Transverse colon (tissue), 4 donors: ENCODE results near the gene SPRR5. TPM values are rescaled to one million over a fixed set of nuclear protein-coding genes. Genes with fewer than 3 reads are reported as not detected.

ENCODE experiments used
- DNase-seq: peaks from one replicate; pipeline ENCODE4 v3.0.0-alpha.2; 2019
- H3K27ac ChIP-seq, 4 donors: fragments of 200-600 bp; sonication (generic); 2 replicates each; pipeline ENCODE4 v1.5.1; 2016 to 2018; ENCODE audit warnings: inconsistent platforms in 4 of 4
- H3K27me3 ChIP-seq: fragments of 200-600 bp; sonication (generic); 2 replicates; pipeline ENCODE4 v1.5.1; 2017; ENCODE audit warnings: inconsistent platforms
- H3K36me3 ChIP-seq, 4 donors: fragments of 200-600 bp; sonication (generic); 2 replicates each; pipeline ENCODE4 v1.5.1; 2017 to 2019; ENCODE audit warnings: inconsistent platforms in 4 of 4
- H3K4me1 ChIP-seq, 4 donors: fragments of 200-600 bp; sonication (generic); 2 replicates each; pipeline ENCODE4 v1.5.1; 2017 to 2020; ENCODE audit warnings: inconsistent platforms in 4 of 4
- H3K4me3 ChIP-seq, 4 donors: fragments of 200-600 bp; sonication (generic); 1 replicate in 1 of 4; 2 replicates in 3 of 4; pipeline versions ENCODE4 v1.5.1 to v1.6.1; 2017 to 2019; ENCODE audit warnings: inconsistent platforms in 4 of 4
- H3K9me3 ChIP-seq, 2 donors: fragments of 200-600 bp; sonication (generic); 2 replicates each; pipeline ENCODE4 v1.5.1; 2017 to 2019; ENCODE audit warnings: inconsistent platforms in 2 of 2
- CTCF ChIP-seq, 5 experiments: fragments of 200-600 bp in 3 of 5; fragments of 450-650 bp in 2 of 5; sonication (generic) in 3 of 5; IDR thresholded peaks; 1 replicate in 2 of 5; 2 replicates in 3 of 5; pipeline ENCODE4 v1.5.1; 2016 to 2017; ENCODE audit warnings: antibody characterized with exemption in 5 of 5, inconsistent platforms in 3 of 5, mild to moderate bottlenecking in 2 of 5, moderate library complexity in 1 of 5
- EP300 ChIP-seq: sonication (generic); formaldehyde crosslinking; IDR thresholded peaks from one replicate; pipeline ENCODE4 v1.6.1; 2017; ENCODE audit warnings: antibody characterized with exemption, low read depth
- POLR2A ChIP-seq: fragments of 450-650 bp; IDR thresholded peaks from one replicate; pipeline ENCODE4 v1.6.1; 2016; ENCODE audit warnings: antibody characterized with exemption, mild to moderate bottlenecking, moderate library complexity
- POLR2AphosphoS5 ChIP-seq, 3 donors: sonication (generic); formaldehyde crosslinking; IDR thresholded peaks; one replicate each; pipeline ENCODE4 v1.6.1; 2016; ENCODE audit warnings: antibody characterized with exemption in 3 of 3
- WGBS, 2 donors: methylation state at CpG; one replicate each; pipeline ENCODE4 v1.1.5; 2018; ENCODE audit warnings: low coverage in 1 of 2; 5-methylcytosine and 5-hydroxymethylcytosine counted together
- in situ Hi-C, 4 donors: fragments of 200-750 bp; cut with MboI; loops; one replicate each; pipeline versions ENCODE4 v1.15.0 to v1.15.1; 2017; ENCODE audit warnings: low sequenced_read_pairs in 3 of 4, low pct_ligation_motif_present in 1 of 4, low pct_unique_long_range_greater_than_20kb in 1 of 4
- intact Hi-C: fragments of 100-400 bp; cut with DNase I; formaldehyde crosslinking; loops from one replicate; pipeline ENCODE4 v1.15.1; 2023; ENCODE audit warnings: low total_unique reads
- small RNA-seq, 4 donors: library from RNA; depleted of rRNA; stranded (forward); fragments of <200 nt; gene quantifications; one replicate each; pipeline ENCODE3, GENCODE V24; 2016
- total RNA-seq, 4 donors: library from RNA; depleted of rRNA; stranded (reverse); fragments of >200 nt; gene quantifications; one replicate each; pipeline ENCODE4 v1.1.0, GENCODE V29; 2016

The SPRR5 gene
- total RNA-seq, 4 donors from 2014 or later, result not detected

GRCh38 chr1:152995842-152996241 lies 48.8 kb downstream of the SPRR5 start:
- H3K4me3 ChIP-seq, result no peak overlapping the region
- H3K27me3 ChIP-seq, result no peaks in the 10 kb centered on the region
- no peaks in the 10 kb centered on the region for H3K4me1 ChIP-seq
- TF ChIP-seq POLR2AphosphoS5 (IDR thresholded peaks at IDR 0.05) (no peak), POLR2A (no peak), EP300 (no peak), CTCF (IDR thresholded peaks at IDR 0.05) (no peak)
- H3K36me3 ChIP-seq, result no peaks in the 10 kb centered on the region
- no peaks in the 10 kb centered on the region for H3K9me3 ChIP-seq
- no peak for DNase-seq
- 29 to 73% methylated on average over 1 of the region's 1 CpG for WGBS, 2 donors
- no peak overlapping the region for H3K27ac ChIP-seq
- intact Hi-C loops (no loop called here), in situ Hi-C loops (no loop called here)

DNA sequence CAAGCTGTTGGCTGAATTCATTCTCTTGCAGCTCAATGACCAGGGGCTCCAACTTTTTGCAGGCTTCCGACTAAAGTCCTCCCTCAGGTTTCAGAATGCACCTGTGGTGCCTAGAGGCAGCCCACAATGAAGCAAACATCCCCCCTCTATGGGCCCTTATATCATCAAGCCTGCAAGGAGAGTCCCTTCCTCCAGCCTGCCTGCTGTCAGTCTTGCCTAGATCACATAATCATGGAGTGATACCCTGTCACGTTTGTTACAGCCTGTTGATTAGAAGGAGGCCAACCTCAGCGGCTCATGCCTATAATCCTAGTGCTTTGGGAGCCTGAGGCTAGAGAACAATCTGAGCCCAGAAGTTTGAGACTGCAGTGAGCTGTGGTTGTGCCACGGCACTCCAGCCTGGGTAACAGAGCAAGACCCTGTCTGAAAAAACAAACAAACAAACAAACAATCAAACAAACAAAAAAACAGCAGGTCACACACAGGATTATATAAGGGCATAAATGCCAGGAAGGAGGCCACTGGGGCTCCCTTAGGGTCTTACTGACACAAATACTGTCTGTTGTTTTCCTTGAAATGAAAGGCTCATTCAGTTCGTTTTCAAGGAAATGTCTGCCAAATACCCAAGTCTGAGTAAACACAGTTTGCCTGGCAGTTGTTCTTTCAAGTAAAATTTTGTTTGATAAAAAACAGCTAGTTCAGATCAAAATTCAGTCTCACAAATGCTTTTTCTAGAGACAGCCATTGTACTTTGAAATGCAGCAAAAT lies 49.8 kb downstream of the SPRR5 start:
- no peak overlapping the region for H3K27ac ChIP-seq
- no peaks in the 10 kb centered on the region for H3K36me3 ChIP-seq
- intact Hi-C loops (no loop called here), in situ Hi-C loops (no loop called here)
- TF ChIP-seq POLR2AphosphoS5 (IDR thresholded peaks at IDR 0.05) (no peak), POLR2A (no peak), EP300 (no peak), CTCF (IDR thresholded peaks at IDR 0.05) (no peak)
- no peak for DNase-seq
- no peaks in the 10 kb centered on the region for H3K27me3 ChIP-seq
- H3K4me1 ChIP-seq, result no peaks in the 10 kb centered on the region
- H3K4me3 ChIP-seq, result no peak overlapping the region
- no peaks in the 10 kb centered on the region for H3K9me3 ChIP-seq
- 22 to 25% methylated on average over 2 to 5 of the region's 5 CpGs for WGBS, 2 donors

DNA sequence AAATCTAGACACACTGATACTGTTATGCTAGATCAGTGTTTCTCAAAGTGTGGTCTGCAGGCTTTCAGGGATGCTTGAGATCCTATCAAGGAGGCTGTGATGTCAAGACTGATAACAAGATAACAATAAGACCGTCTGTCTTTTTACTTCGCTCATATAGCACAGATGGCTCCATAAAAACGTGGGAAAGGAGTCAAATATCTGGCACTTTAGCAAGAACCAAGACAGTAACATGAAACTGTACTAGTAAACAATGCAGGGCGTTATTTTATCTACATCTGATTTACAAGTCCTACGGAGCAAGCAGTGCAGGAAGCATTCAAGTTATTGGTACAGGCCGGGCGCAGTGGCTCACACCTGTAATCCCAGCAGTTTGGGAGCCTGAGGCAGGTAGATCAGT lies 50.9 kb downstream of the SPRR5 start:
- no peak overlapping the region for H3K27ac ChIP-seq
- TF ChIP-seq CTCF (IDR thresholded peaks at IDR 0.05), result no peak
- no peak for TF ChIP-seq POLR2A
- no peak for TF ChIP-seq POLR2AphosphoS5 (IDR thresholded peaks at IDR 0.05)
- no peak for TF ChIP-seq EP300
- no peaks in the 10 kb centered on the region for H3K27me3 ChIP-seq
- no peak overlapping the region for H3K4me3 ChIP-seq
- H3K9me3 ChIP-seq, result no peaks in the 10 kb centered on the region
- DNase-seq, result no peak
- in situ Hi-C loops (no loop called here), intact Hi-C loops (no loop called here)
- no peaks in the 10 kb centered on the region for H3K4me1 ChIP-seq
- H3K36me3 ChIP-seq, result no peaks in the 10 kb centered on the region
- 31 to 32% methylated on average over 6 to 7 of the region's 7 CpGs for WGBS, 2 donors

DNA sequence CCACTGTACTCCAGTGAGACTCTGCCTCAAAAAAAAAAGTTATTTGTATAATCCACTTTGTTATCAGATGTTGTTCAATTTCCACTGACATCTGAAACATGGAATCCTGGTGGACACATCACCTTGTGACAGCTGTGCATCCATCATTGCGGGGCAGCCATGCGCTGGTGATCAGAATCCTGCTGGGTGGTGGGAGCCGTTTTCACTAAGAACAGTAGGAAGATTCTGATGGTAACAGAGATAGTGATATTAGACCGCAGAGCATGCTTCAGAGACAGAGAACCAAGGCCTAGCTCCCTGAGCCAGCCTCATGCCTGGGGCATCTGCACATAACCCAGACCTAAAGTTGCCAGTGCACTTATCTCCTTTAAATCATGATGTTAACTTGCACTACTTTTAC lies 51.5 kb downstream of the SPRR5 start:
- no peaks in the 10 kb centered on the region for H3K4me1 ChIP-seq
- no peak for DNase-seq
- in situ Hi-C loops, result no loop called here

More for the DNA sequence above, 51.5 kb downstream of the SPRR5 start:
- no peak for TF ChIP-seq POLR2A
- no peak for TF ChIP-seq EP300
- no peak for TF ChIP-seq POLR2AphosphoS5 (IDR thresholded peaks at IDR 0.05)
- no peak for TF ChIP-seq CTCF (IDR thresholded peaks at IDR 0.05)
- Histone ChIP-seq H3K36me3 (no peaks in the 10 kb centered on the region), H3K9me3 (no peaks in the 10 kb centered on the region), H3K4me3 (no peak overlapping the region), H3K27ac (no peak overlapping the region), H3K27me3 (no peaks in the 10 kb centered on the region)
- intact Hi-C loops, result no loop called here
- 87 to 100% methylated on average over 2 to 4 of the region's 4 CpGs for WGBS, 2 donors

Small RNA genes lying within 50 kb of the gene (small RNA-seq; reads per million reads assigned to genes)
- gene SPRR1A, result 0 reads per million in 4 donors

Other genes starting within 250 kb of the SPRR5 start
- not detected for gene LCE2A, start 248.9 kb upstream of the SPRR5 start, total RNA-seq
- not detected for gene LCE4A, start 239.0 kb upstream of the SPRR5 start, total RNA-seq
- gene KPRP, start 189.2 kb upstream of the SPRR5 start, total RNA-seq, result not detected
- not detected for gene LCE1F, start 172.1 kb upstream of the SPRR5 start, total RNA-seq
- not detected for gene LCE1E, start 160.9 kb upstream of the SPRR5 start, total RNA-seq
- gene LCE1D, start 150.5 kb upstream of the SPRR5 start, total RNA-seq, result not detected
- gene LCE1C, start 140.6 kb upstream of the SPRR5 start, total RNA-seq, result not detected
- not detected for gene LCE1B, start 135.2 kb upstream of the SPRR5 start, total RNA-seq
- gene LCE1A, start 119.7 kb upstream of the SPRR5 start, total RNA-seq, result not detected
- gene LCE6A, start 104.3 kb upstream of the SPRR5 start, total RNA-seq, result not detected
- gene LCE7A, start 87.2 kb upstream of the SPRR5 start, total RNA-seq, result not detected
- gene SMCP, start 68.9 kb upstream of the SPRR5 start, total RNA-seq, result not detected
- not detected for gene IVL, start 38.7 kb upstream of the SPRR5 start, total RNA-seq
- not detected for gene SPRR4, start 23.4 kb downstream of the SPRR5 start, total RNA-seq
- not detected for gene SPRR1A, start 36.9 kb downstream of the SPRR5 start, total RNA-seq
- not detected for gene SPRR3, start 54.5 kb downstream of the SPRR5 start, total RNA-seq
- gene SPRR1B, start 84.0 kb downstream of the SPRR5 start, total RNA-seq, result not detected
- not detected for gene SPRR2D, start 93.9 kb downstream of the SPRR5 start, total RNA-seq
- gene SPRR2A, start 110.3 kb downstream of the SPRR5 start, total RNA-seq, result not detected
- not detected for gene SPRR2B, start 124.4 kb downstream of the SPRR5 start, total RNA-seq
- not detected for gene SPRR2E, start 147.3 kb downstream of the SPRR5 start, total RNA-seq
- gene SPRR2F, start 166.3 kb downstream of the SPRR5 start, total RNA-seq, result not detected
- gene SPRR2G, start 203.7 kb downstream of the SPRR5 start, total RNA-seq, result not detected